IPS DF 4.7 (cell line): ENCODE measurements around the gene DYRK2.

ENCODE experiments used
- DNase-seq: peaks from one replicate; pipeline ENCODE4 v3.0.0-alpha.2; 2013; ENCODE audit warnings: low spot score; ENCODE audit errors: extremely low read depth

DYRK2 gene

GRCh38 chr12:67645601-67646000, 2.9 kb upstream of the DYRK2 start:
- DNase-seq = no peak

GRCh38 chr12:67646775-67647174, 1.8 kb upstream of the DYRK2 start:
- DNase-seq = no peak

GRCh38 chr12:67647181-67647798, 1.3 kb upstream of the DYRK2 start:
- no peak for DNase-seq

GRCh38 chr12:67647799-67648520, 585 bp upstream of the DYRK2 start:
- DNase-seq = no peak

GRCh38 chr12:67649261-67649569, 670 bp downstream of the DYRK2 start:
- no peak for DNase-seq

GRCh38 chr12:67649570-67650387, 1.2 kb downstream of the DYRK2 start:
- DNase-seq = no peak

- no peak for DNase-seq
Observed at GRCh38 chr12:67650388-67651131, 2.0 kb downstream of the DYRK2 start.

- DNase-seq = no peak
Observed at GRCh38 chr12:67651132-67651695, 2.7 kb downstream of the DYRK2 start.

- no peak for DNase-seq
Observed at GRCh38 chr12:67655829-67656228, 7.3 kb downstream of the DYRK2 start.

- DNase-seq = no peak
Observed at GRCh38 chr12:67656251-67656650, 7.7 kb downstream of the DYRK2 start.

GRCh38 chr12:67658486-67658885, 9.9 kb downstream of the DYRK2 start:
- no peak for DNase-seq

GRCh38 chr12:67659292-67659691, 10.7 kb downstream of the DYRK2 start:
- no peak for DNase-seq

GRCh38 chr12:67661311-67662021, 12.9 kb downstream of the DYRK2 start:
- DNase-seq = no peak

- DNase-seq = no peak
Observed at GRCh38 chr12:67662910-67663538, 14.5 kb downstream of the DYRK2 start.

- no peak for DNase-seq
Observed at GRCh38 chr12:67664171-67664570, 15.6 kb downstream of the DYRK2 start.

- no peak for DNase-seq
Observed at GRCh38 chr12:67665679-67666078, 17.1 kb downstream of the DYRK2 start.

GRCh38 chr12:67666605-67667004, 18.1 kb downstream of the DYRK2 start:
- no peak for DNase-seq

GRCh38 chr12:67667276-67668073, 18.9 kb downstream of the DYRK2 start:
- no peak for DNase-seq

GRCh38 chr12:67669217-67669933, 20.8 kb downstream of the DYRK2 start:
- DNase-seq = no peak
